C4-2B (cell line): Measurements from ENCODE around the gene UVSSA.

Experiments used
- ZFX ChIP-seq: fragments of 450-650 bp; IDR thresholded peaks from 2 replicates; pipeline ENCODE4 v1.6.1; 2017
- TF ChIP-seq, protein P1 (sequence below): fragments of 450-650 bp; conservative IDR thresholded peaks from 2 replicates; pipeline ENCODE4 v1.5.1; 2017; ENCODE audit warnings: mild to moderate bottlenecking

DNA sequence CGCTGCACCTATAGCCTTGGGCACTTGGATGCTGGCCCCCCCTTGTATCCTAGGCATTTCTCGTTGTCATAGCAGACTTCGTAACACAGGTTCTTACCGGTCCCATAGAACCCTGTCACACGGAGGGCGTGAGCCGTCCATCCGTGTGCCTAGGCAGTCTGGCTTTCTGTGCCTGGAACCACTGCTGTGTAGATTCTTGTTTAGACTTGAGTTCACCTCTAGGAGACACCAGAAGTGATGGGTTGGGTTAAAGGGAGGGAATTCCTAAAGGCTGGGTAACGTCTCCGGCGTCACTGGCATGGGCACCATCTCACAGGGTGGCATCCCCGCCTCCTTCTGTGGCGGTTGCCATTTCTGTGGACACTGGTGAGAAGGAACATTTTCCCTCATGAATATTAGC is 72.7 kb downstream of the UVSSA start:
- TF ChIP-seq, protein P1, sequence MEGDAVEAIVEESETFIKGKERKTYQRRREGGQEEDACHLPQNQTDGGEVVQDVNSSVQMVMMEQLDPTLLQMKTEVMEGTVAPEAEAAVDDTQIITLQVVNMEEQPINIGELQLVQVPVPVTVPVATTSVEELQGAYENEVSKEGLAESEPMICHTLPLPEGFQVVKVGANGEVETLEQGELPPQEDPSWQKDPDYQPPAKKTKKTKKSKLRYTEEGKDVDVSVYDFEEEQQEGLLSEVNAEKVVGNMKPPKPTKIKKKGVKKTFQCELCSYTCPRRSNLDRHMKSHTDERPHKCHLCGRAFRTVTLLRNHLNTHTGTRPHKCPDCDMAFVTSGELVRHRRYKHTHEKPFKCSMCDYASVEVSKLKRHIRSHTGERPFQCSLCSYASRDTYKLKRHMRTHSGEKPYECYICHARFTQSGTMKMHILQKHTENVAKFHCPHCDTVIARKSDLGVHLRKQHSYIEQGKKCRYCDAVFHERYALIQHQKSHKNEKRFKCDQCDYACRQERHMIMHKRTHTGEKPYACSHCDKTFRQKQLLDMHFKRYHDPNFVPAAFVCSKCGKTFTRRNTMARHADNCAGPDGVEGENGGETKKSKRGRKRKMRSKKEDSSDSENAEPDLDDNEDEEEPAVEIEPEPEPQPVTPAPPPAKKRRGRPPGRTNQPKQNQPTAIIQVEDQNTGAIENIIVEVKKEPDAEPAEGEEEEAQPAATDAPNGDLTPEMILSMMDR = no peak
- no peak for TF ChIP-seq ZFX
